ENCODE results near the gene CSNK2A2.

The CSNK2A2 gene

DNA sequence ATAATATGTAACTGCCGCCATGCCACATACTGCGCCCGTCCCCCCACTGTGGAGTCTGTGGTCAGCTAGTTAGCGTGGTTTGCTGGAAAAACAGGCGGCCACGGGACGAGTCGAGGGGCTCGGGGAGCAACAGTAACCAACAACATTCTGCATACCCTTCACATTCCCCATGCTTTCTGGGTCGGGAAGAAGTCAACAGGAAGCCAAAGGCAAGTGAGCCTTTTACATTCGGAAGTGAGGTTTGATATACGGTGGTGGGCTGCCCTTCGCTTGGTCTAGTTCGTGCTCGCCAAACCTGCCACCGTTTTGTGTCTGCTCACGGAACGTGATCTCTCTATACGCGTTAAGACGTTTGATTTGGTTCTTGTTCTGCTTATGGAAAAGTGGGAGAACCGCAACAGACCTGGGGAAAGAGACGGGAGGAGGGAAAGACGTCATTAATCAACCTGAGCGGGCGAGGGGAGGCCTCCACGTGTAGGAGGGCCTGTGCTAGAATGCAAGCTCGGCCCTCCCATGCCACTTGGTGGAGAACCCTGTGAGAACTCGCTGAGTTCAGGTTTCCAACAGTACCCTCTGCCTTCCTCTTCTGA, 39.9 kb downstream of the CSNK2A2 start:
- H3K4me3 ChIP-seq (ENCODE audit: low read depth, low read length): no peak overlapping the region
- no peak for TF ChIP-seq CTCF (IDR thresholded peaks at IDR 0.05; ENCODE audit: low read depth, low read length)

DNA sequence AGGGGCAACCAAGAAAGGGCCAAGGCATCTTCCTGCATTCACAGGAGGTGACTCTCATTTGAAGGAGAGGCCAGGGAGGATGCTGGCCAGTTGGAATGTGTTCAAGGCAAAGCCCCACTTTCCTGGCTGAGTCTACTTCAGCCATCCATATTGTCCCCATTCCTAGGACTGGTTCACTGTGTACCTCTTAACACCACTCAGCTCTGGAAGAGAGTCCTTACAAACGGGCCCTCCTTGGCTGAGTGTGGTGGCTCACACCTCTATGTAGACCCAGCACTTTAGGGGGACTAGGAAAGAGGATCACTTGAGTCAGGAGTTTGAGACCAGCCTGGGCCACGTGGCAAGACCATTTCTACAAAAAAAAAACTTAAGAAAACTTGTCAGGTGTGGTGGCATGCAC, 40.7 kb downstream of the CSNK2A2 start:
- H3K4me3 ChIP-seq (ENCODE audit: low read depth, low read length): no peak overlapping the region
- no peak for TF ChIP-seq CTCF (IDR thresholded peaks at IDR 0.05; ENCODE audit: low read depth, low read length)

DNA sequence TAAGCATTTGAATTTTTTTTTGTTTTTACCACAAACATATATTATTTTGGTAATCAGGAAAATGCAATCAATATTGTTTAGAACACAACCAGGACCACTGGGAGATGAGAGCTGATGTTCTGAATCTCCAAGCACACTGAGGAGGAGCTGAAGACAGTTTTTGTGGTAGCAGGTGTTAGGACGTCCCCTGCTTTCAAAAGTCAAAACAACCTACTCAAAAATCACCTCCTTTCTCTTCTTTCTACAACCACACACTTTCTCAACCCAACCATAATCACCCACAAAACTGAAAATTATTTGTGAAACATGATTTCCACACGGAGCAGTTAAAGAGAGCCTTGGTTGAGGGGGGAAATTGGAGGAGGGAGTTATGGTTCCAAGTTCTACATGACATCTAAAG, 42.1 kb downstream of the CSNK2A2 start:
- no peak overlapping the region for H3K4me3 ChIP-seq (ENCODE audit: low read depth, low read length)
- no peak for TF ChIP-seq CTCF (IDR thresholded peaks at IDR 0.05; ENCODE audit: low read depth, low read length)

GRCh38 chr16:58154345-58154744, 43.6 kb downstream of the CSNK2A2 start:
- TF ChIP-seq CTCF (IDR thresholded peaks at IDR 0.05; ENCODE audit: low read depth, low read length): no peak
- H3K4me3 ChIP-seq (ENCODE audit: low read depth, low read length): no peak overlapping the region

DNA sequence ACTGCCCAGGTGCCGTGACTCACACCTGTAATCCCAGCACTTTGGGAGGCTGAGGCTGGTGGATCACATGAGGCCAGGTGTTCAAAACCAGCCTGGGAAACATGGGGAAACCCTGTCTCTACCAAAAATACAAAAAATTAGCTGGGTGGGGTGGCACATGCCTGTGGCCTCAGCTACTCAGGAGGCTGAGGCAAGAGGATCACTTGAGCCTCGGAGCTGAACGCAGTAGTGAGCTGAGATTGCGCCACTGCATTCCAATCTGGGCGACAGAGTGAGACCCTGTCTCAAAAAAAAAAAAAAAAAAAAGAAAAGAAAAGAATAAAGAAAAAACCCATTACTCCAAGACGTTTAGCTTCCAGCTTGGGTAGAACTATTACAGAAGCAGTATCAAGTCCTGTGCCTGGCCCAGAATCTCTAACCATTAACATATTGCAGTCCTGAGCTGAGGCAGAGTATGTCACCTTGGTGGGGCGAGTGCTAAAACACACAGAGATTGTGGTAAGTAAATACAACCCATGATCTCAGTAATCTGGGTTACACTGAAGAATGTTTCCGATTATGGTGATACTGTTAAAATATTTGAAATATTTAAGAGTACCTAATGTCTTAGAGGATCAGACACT, 45.5 kb downstream of the CSNK2A2 start:
- no peak overlapping the region for H3K4me3 ChIP-seq (ENCODE audit: low read depth, low read length)
- no peak for TF ChIP-seq CTCF (IDR thresholded peaks at IDR 0.05; ENCODE audit: low read depth, low read length)

GRCh38 chr16:58148526-58148925, 49.4 kb downstream of the CSNK2A2 start:
- no peak for TF ChIP-seq CTCF (IDR thresholded peaks at IDR 0.05; ENCODE audit: low read depth, low read length)
- H3K4me3 ChIP-seq (ENCODE audit: low read depth, low read length): no peak overlapping the region

- no peak overlapping the region for H3K4me3 ChIP-seq (ENCODE audit: low read depth, low read length)
- no peak for TF ChIP-seq CTCF (IDR thresholded peaks at IDR 0.05; ENCODE audit: low read depth, low read length)
These were observed 49.8 kb downstream of the CSNK2A2 start for GRCh38 chr16:58148099-58148498.
